Keratinocyte (primary cell): ENCODE results near the gene ERBB3.
A peak's percentile ranks its signal among the peaks of the same experiment; 100 is the strongest.

Experiments used
- CTCF ChIP-seq, 3 experiments: IDR thresholded peaks in 1 of 3; conservative IDR thresholded peaks in 1 of 3; optimal IDR thresholded peaks in 1 of 3; 2 replicates in 2 of 3; 3 replicates in 1 of 3; pipeline versions ENCODE3 to v1.5.1; 2011; ENCODE audit warnings: low read length in 3 of 3, mild to moderate bottlenecking in 3 of 3, moderate library complexity in 2 of 3, control low read depth in 1 of 3, inconsistent platforms in 1 of 3; ENCODE audit not compliant: insufficient read depth in 2 of 3; ENCODE audit errors: extremely low read depth in 1 of 3
- EZH2 ChIP-seq: IDR thresholded peaks from one replicate; pipeline ENCODE4 v1.6.1; 2012; ENCODE audit warnings: inconsistent platforms, mild to moderate bottlenecking, low read length, moderate library complexity

GRCh38 chr12:56041552-56042429 lies 38.2 kb upstream of the ERBB3 start, which contains the start of gene RPS26:
- TF ChIP-seq CTCF (optimal IDR thresholded peaks at IDR 0.05 in 1 of 3, IDR thresholded peaks at IDR 0.05 in 1 of 3, conservative IDR thresholded peaks at IDR 0.05 in 1 of 3; ENCODE audit: extremely low read depth in 1 of 3, insufficient read depth in 2 of 3, low read length in 3 of 3) (peak; percentile 11 to 69 (median 22)), EZH2 (no peak)
